ENCODE results near the gene NUDT5. TPM values are rescaled to one million over a fixed set of nuclear protein-coding genes. Genes with fewer than 3 reads are reported as not detected.

The NUDT5 gene
- total RNA-seq, 1 experiment from 2014 or later: 83.8 TPM

DNA sequence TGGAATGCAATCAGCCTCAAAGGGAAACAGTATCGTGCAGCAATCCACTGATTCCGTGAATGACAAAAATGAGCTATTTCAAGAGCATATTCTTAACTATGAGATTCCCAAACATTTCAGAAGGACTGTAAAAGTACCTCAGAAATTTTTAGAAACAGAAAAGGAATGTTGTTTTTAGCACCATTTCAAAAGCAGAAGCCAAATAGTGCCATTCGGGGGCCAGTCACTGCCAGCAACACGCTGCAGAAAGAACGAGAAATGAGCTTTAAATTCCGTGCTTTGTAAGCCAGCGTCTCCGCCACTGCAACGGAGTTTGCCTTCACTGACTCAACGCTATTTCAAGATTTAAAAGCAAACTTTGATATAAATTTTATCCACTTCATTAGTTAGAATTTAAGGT is 6.3 kb downstream of the NUDT5 start:
- H3K27ac Mint-ChIP-seq (ENCODE audit: unreplicated experiment): no peak overlapping the region
- H3K4me3 Mint-ChIP-seq (ENCODE audit: low read depth, unreplicated experiment): no peak overlapping the region
- H3K36me3 Mint-ChIP-seq (ENCODE audit: insufficient read depth, unreplicated experiment): peaks cover 33% of the 10 kb centered on the region
- peaks cover 18% of the 10 kb centered on the region for H3K4me1 Mint-ChIP-seq (ENCODE audit: low read depth, unreplicated experiment)
- H3K9me3 Mint-ChIP-seq (ENCODE audit: low read depth, unreplicated experiment): no peaks in the 10 kb centered on the region
- no peak for DNase-seq
- no TSS peak for BruUV-seq (replicated peaks)
- TF ChIP-seq, protein P1, sequence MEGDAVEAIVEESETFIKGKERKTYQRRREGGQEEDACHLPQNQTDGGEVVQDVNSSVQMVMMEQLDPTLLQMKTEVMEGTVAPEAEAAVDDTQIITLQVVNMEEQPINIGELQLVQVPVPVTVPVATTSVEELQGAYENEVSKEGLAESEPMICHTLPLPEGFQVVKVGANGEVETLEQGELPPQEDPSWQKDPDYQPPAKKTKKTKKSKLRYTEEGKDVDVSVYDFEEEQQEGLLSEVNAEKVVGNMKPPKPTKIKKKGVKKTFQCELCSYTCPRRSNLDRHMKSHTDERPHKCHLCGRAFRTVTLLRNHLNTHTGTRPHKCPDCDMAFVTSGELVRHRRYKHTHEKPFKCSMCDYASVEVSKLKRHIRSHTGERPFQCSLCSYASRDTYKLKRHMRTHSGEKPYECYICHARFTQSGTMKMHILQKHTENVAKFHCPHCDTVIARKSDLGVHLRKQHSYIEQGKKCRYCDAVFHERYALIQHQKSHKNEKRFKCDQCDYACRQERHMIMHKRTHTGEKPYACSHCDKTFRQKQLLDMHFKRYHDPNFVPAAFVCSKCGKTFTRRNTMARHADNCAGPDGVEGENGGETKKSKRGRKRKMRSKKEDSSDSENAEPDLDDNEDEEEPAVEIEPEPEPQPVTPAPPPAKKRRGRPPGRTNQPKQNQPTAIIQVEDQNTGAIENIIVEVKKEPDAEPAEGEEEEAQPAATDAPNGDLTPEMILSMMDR (IDR thresholded peaks at IDR 0.05; ENCODE audit: unreplicated experiment): no peak
- CTCF ChIA-PET: interaction anchor here (0.6 kb wide), 1 partner anchor 120 kb away, joined by 3 read pairs; no protein-coding TSS in a partner anchor
- no peaks in the 10 kb centered on the region for H3K27me3 Mint-ChIP-seq (ENCODE audit: unreplicated experiment)
- intact Hi-C loops (cut with micrococcal nuclease; ENCODE audit: unreplicated experiment): no loop called here

DNA sequence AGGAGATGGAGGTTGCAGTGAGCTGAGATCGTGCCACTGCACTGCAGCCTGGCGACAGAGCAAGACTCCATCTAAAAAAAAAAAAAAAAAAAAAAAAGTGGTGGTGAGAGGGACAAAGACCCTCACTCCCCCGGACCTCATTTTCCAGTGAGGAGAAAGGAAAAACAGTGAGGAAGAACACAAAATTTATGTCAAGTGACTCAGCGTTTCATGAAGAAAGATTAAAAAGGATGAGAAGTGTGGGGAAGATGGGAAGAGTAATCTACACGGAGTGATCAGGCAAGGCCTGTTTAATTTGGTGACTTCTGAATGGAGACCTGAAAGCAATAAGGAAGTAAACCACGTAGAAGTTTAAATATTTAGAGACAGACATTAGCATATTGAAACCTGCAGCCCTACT is 7.0 kb downstream of the NUDT5 start:
- Mint-ChIP-seq H3K36me3 (ENCODE audit: insufficient read depth, unreplicated experiment) (peaks cover 28% of the 10 kb centered on the region), H3K4me3 (ENCODE audit: low read depth, unreplicated experiment) (no peak overlapping the region), H3K27me3 (ENCODE audit: unreplicated experiment) (no peaks in the 10 kb centered on the region), H3K27ac (ENCODE audit: unreplicated experiment) (no peak overlapping the region), H3K4me1 (ENCODE audit: low read depth, unreplicated experiment) (peaks cover 10% of the 10 kb centered on the region), H3K9me3 (ENCODE audit: low read depth, unreplicated experiment) (no peaks in the 10 kb centered on the region)
- no TSS peak for BruUV-seq (replicated peaks)
- CTCF ChIA-PET: no interaction called here
- TF ChIP-seq, protein P1 (IDR thresholded peaks at IDR 0.05; ENCODE audit: unreplicated experiment): no peak
- intact Hi-C loops (cut with micrococcal nuclease; ENCODE audit: unreplicated experiment): no loop called here
- no peak for DNase-seq

DNA sequence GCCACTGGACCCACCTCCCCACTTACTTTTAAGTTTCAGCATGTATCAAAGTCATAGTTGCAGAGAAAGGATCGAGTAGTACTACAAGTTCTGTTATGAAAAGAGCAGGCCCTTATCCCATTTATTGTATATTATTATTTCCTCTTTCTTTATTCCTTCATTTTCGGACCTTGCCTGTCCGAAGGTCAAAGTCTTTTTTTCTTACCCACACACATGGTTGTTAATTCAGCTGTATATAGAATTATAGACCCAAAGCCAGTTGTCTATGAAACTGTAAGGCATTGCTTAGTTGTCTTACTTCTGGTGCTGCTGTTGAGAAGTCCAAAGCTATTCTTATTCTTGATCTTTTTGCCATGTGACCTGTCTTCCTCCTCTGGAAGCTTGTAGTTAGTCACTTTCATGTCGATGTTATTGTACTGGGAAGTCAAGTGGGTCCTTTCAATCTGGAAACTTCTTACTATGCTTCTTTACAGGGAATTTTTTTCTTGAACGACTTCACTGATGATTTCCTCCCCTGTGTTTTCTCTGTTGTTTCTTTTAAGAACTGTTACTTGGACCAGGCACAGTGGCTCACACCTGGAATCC is 8.3 kb downstream of the NUDT5 start:
- intact Hi-C loops (cut with micrococcal nuclease; ENCODE audit: unreplicated experiment): no loop called here
- H3K4me3 Mint-ChIP-seq (ENCODE audit: low read depth, unreplicated experiment): no peak overlapping the region
- H3K4me1 Mint-ChIP-seq (ENCODE audit: low read depth, unreplicated experiment): no peaks in the 10 kb centered on the region
- TF ChIP-seq, protein P1 (IDR thresholded peaks at IDR 0.05; ENCODE audit: unreplicated experiment): no peak
- no peaks in the 10 kb centered on the region for H3K27me3 Mint-ChIP-seq (ENCODE audit: unreplicated experiment)
- no peak overlapping the region for H3K27ac Mint-ChIP-seq (ENCODE audit: unreplicated experiment)
- no peaks in the 10 kb centered on the region for H3K9me3 Mint-ChIP-seq (ENCODE audit: low read depth, unreplicated experiment)
- peaks cover 28% of the 10 kb centered on the region for H3K36me3 Mint-ChIP-seq (ENCODE audit: insufficient read depth, unreplicated experiment)
- BruUV-seq (replicated peaks): no TSS peak
- CTCF ChIA-PET: no interaction called here
- no peak for DNase-seq

DNA sequence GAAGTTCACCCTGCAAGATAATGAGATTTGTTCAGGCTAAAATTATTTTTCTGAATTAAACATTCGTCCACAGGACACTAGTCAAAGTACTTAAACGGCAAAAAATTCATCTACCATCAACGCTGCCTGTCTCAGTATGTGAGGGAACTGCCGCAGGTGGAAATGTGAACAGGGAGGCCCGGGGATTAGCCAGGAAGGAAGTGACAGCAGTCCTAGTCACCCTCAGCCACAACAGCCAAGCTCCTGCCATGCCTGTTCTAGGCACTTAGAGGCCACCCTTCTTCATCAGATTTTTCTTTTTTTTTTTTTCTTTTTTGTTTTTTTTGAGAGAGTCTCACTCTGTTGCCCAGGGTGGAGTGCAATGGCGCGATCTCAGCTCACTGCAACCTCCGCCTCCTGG is 9.4 kb downstream of the NUDT5 start:
- no TSS peak for BruUV-seq (replicated peaks)
- TF ChIP-seq, protein P1 (IDR thresholded peaks at IDR 0.05; ENCODE audit: unreplicated experiment): no peak
- H3K4me3 Mint-ChIP-seq (ENCODE audit: low read depth, unreplicated experiment): no peak overlapping the region
- H3K36me3 Mint-ChIP-seq (ENCODE audit: insufficient read depth, unreplicated experiment): peaks cover 20% of the 10 kb centered on the region
- no peaks in the 10 kb centered on the region for H3K27me3 Mint-ChIP-seq (ENCODE audit: unreplicated experiment)
- no peaks in the 10 kb centered on the region for H3K9me3 Mint-ChIP-seq (ENCODE audit: low read depth, unreplicated experiment)
- CTCF ChIA-PET: interaction anchor here (0.6 kb wide), 1 partner anchor 16 kb away, joined by 3 read pairs; no protein-coding TSS in a partner anchor
- no peak for DNase-seq
- H3K27ac Mint-ChIP-seq (ENCODE audit: unreplicated experiment): no peak overlapping the region
- intact Hi-C loops (cut with micrococcal nuclease; ENCODE audit: unreplicated experiment): no loop called here
- H3K4me1 Mint-ChIP-seq (ENCODE audit: low read depth, unreplicated experiment): no peaks in the 10 kb centered on the region

All from Calu3 (cell line).